Uterus (tissue), 4 donors: Measurements from ENCODE around the gene CTSD. TPM values are rescaled to one million over a fixed set of nuclear protein-coding genes. Genes with fewer than 3 reads are reported as not detected.
"Not testable (repeated sequence)": the region's sequence is repeated elsewhere in the genome, so short reads cannot be mapped to it uniquely, and the experiment has no call there.

Experiments
- DNase-seq, 2 donors: peaks; one replicate each; pipeline ENCODE4 v3.0.0-alpha.2; 2019 to 2020
- H3K27ac ChIP-seq, 2 donors: fragments of 200-600 bp; sonication (generic); 1 replicate in 1 of 2; 2 replicates in 1 of 2; pipeline ENCODE4 v1.5.1; 2016 to 2018
- H3K27me3 ChIP-seq, 2 donors: fragments of 200-600 bp; sonication (generic); one replicate each; pipeline ENCODE4 v1.5.1; 2018 to 2019; ENCODE audit warnings: control low read depth in 1 of 2
- H3K36me3 ChIP-seq, 2 donors: fragments of 200-600 bp; sonication (generic); one replicate each; pipeline ENCODE4 v1.5.1; 2019; ENCODE audit warnings: control low read depth in 1 of 2
- H3K4me1 ChIP-seq, 2 donors: fragments of 200-600 bp; sonication (generic); one replicate each; pipeline ENCODE4 v1.5.1; 2018 to 2019; ENCODE audit warnings: control low read depth in 1 of 2
- H3K4me3 ChIP-seq, 2 donors: fragments of 200-600 bp; sonication (generic); 1 replicate in 1 of 2; 2 replicates in 1 of 2; pipeline ENCODE4 v1.5.1; 2018 to 2019; ENCODE audit warnings: mild to moderate bottlenecking in 1 of 2
- H3K9me3 ChIP-seq, 2 donors: fragments of 200-600 bp; sonication (generic); one replicate each; pipeline ENCODE4 v1.5.1; 2019; ENCODE audit warnings: control low read depth in 1 of 2
- POLR2A ChIP-seq, 2 donors: fragments of 450-650 bp; IDR thresholded peaks; one replicate each; pipeline ENCODE4 v1.6.1; 2016; ENCODE audit warnings: antibody characterized with exemption in 2 of 2, mild to moderate bottlenecking in 1 of 2, moderate library complexity in 1 of 2
- intact Hi-C: fragments of 100-400 bp; cut with DNase I; formaldehyde crosslinking; loops from one replicate; pipeline ENCODE4 v1.15.1; 2023; ENCODE audit warnings: low total_unique reads
- total RNA-seq, 4 donors: library from RNA; depleted of rRNA in 3 of 4; stranded (reverse); fragments of >200 nt in 3 of 4; gene quantifications; one replicate each; pipeline versions ENCODE4 v1.1.0 to v1.2.4, GENCODE V29; 2014 to 2023
- TF ChIP-seq, protein P1 (sequence below), 4 experiments: fragments of 200-600 bp in 2 of 4; fragments of 450-650 bp in 2 of 4; sonication (generic) in 2 of 4; IDR thresholded peaks; one replicate each; pipeline ENCODE4 v1.5.1; 2016 to 2019; ENCODE audit warnings: antibody characterized with exemption in 4 of 4, mild to moderate bottlenecking in 2 of 4, moderate library complexity in 1 of 4
- donor health status: DM: yes; HTN: yes; CAD: no.

CTSD gene
- total RNA-seq, 4 donors from 2014 or later, result 80.0 to 188 (median 126) TPM

DNA sequence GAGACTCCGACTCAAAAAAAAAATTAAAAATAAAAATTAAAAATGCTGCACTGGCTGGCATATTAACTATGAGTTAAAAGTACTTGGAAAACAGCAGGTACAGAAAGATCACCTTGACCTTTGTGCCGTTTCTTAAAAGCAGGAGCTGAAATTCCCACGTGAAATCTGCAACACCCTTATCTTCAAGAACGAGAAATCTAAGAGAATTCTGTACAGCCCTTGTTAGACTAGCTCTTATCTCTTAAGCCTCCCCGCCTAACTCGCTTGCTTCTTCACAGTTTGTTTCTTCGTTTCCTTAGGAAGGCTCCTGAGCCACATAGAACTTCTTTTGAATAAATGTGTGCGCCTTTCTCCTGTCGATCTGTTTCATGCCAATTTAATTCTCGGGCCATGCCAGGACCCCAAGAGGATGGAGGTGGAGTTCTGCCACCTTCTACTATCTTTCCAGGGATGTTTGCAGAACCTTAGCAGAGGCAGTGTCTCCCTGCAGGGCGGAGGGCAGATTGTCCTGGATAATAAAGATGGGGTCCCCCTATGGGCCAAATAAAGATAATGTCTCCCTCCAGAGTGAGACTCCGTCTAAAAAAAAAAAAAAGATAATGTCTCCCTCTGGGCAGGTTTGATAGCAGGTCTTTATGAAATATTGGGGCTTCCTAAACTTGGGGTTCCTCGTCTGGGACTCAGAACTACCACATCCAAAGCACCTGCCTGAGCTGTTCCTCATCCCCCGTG, 43.7 kb upstream of the CTSD start:
- no peak overlapping the region for H3K27ac ChIP-seq
- intact Hi-C loops, result no loop called here
- H3K4me1 ChIP-seq, result no peaks in the 10 kb centered on the region
- TF ChIP-seq POLR2A (IDR thresholded peaks at IDR 0.05), result no peak
- TF ChIP-seq, protein P1, sequence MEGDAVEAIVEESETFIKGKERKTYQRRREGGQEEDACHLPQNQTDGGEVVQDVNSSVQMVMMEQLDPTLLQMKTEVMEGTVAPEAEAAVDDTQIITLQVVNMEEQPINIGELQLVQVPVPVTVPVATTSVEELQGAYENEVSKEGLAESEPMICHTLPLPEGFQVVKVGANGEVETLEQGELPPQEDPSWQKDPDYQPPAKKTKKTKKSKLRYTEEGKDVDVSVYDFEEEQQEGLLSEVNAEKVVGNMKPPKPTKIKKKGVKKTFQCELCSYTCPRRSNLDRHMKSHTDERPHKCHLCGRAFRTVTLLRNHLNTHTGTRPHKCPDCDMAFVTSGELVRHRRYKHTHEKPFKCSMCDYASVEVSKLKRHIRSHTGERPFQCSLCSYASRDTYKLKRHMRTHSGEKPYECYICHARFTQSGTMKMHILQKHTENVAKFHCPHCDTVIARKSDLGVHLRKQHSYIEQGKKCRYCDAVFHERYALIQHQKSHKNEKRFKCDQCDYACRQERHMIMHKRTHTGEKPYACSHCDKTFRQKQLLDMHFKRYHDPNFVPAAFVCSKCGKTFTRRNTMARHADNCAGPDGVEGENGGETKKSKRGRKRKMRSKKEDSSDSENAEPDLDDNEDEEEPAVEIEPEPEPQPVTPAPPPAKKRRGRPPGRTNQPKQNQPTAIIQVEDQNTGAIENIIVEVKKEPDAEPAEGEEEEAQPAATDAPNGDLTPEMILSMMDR (IDR thresholded peaks at IDR 0.05), result no peak
- H3K4me3 ChIP-seq, result no peak overlapping the region
- H3K27me3 ChIP-seq, result no peaks in the 10 kb centered on the region
- H3K36me3 ChIP-seq, result no peaks in the 10 kb centered on the region
- H3K9me3 ChIP-seq, result no peaks in the 10 kb centered on the region
- DNase-seq, result no peak

DNA sequence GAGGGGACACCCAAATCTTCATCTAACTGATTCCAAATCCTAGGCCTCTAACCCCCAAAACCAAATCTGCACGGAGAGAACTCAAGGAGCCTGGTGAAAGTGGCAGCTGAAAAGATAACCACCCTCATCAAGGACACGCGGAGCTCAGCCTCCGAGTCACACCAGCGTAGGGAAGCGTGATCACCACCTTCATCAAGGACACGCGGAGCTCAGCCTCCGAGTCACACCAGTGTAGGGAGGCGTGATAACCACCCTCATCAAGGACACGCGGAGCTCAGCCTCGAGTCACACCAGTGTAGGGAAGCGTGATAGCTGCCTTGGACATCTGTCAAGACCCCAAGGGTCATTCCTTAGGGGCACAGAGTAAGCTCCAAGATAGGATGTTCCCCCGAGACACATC, 41.8 kb upstream of the CTSD start:
- Histone ChIP-seq H3K27me3 (no peaks in the 10 kb centered on the region), H3K27ac (no peak overlapping the region), H3K9me3 (no peaks in the 10 kb centered on the region), H3K4me3 (no peak overlapping the region), H3K36me3 (no peaks in the 10 kb centered on the region), H3K4me1 (no peaks in the 10 kb centered on the region)
- DNase-seq, result no peak
- intact Hi-C loops, result no loop called here
- TF ChIP-seq, protein P1 (IDR thresholded peaks at IDR 0.05), result no peak
- TF ChIP-seq POLR2A (IDR thresholded peaks at IDR 0.05), result no peak

DNA sequence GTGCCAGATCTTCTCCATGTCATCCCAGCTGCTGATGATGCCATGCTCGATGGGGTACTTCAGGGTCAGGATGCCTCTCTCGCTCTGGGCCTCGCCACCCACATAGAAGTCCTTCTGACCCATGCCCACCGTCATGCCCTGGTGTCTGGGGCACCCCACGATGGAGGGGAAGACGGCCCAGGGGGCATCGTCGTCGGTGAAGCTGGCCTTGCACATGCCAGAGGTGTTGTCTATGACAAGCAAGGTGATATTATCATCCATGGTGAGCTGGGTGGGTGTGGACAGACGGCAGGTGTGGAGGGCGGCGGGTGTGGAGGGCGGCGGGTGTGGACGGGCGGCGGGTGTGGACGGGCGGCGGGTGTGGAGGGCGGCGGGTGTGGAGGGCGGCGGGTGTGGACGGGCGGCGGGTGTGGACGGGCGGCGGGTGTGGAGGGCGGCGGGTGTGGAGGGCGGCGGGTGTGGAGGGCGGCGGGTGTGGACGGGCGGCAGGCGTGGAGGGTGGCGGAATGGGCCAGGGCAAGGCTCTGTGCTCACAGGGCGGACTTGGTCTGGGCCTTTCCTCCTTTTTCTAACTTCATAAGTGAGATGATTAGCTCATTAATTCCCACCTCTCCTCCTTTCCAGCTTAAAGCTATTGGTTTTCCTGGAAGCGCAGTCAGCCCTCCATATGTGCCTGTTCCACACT, 40.2 kb upstream of the CTSD start:
- H3K27me3 ChIP-seq, H3K4me3 ChIP-seq, H3K36me3 ChIP-seq, H3K4me1 ChIP-seq, DNase-seq, H3K27ac ChIP-seq, intact Hi-C loops, H3K9me3 ChIP-seq: not testable (repeated sequence)

DNA sequence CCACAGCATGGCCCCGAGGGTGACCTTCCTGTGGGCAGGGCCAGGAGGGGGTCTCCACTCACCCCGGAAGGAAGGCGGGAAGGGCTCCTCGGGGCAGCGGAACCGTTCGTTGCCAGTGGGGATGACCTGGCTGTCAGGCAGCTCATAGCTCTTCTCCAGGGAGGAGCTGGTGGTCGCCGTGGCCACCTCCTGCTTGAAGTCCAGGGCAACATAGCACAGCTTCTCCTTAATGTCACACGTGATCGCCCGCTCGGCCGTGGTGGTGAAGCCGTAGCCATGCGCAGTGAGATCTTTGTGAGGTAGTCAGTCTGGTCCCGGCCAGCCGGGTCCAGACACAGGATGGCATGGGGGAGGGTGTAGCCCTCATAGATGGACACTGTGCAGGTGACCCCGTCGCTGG, 39.5 kb upstream of the CTSD start:
- no peak overlapping the region for H3K27ac ChIP-seq
- no peak for DNase-seq
- H3K9me3 ChIP-seq, result no peaks in the 10 kb centered on the region
- H3K4me1 ChIP-seq, result no peaks in the 10 kb centered on the region
- H3K36me3 ChIP-seq, result no peaks in the 10 kb centered on the region
- H3K27me3 ChIP-seq, result no peaks in the 10 kb centered on the region
- intact Hi-C loops, result no loop called here
- H3K4me3 ChIP-seq, result no peak overlapping the region
- no peak for TF ChIP-seq POLR2A (IDR thresholded peaks at IDR 0.05)
- TF ChIP-seq, protein P1 (IDR thresholded peaks at IDR 0.05), result no peak

DNA sequence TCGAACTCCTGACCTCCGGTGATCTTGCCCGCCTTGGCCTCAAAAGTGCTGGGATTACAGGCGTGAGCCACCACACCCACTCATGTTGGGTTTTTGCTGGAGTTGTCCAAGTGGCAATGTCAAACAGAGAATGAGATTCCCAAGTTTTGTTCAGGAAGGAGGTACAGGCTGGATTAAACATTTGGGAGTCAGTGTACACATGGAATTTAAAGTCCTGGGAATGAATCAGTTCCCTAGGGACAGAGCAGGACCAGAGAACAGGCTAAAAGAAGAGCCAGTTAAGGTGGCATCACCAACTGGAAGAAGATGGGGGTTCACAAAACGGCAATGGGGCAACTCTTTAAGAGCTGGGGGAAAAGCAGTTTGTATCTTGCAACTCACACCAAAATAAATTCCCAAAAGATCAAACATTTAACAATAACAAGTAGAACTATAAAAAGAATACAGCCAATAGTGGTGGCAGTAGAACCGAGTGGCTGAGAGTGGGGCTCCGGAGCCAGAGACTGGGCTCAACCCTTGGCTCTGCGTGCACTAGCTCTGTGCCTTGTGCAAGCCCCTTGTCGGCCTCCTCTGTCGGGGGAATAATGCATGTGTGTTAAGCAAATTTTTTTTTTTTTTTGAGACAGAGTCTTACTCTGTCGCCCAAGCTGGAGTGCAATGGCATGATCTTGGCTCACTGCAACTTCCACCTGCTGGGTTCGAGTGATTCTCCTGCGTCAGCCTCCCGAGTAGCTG, 33.8 kb upstream of the CTSD start:
- H3K27me3 ChIP-seq, result no peaks in the 10 kb centered on the region
- no peak overlapping the region for H3K4me3 ChIP-seq

More for the DNA sequence above, 33.8 kb upstream of the CTSD start:
- Histone ChIP-seq H3K4me1 (no peaks in the 10 kb centered on the region), H3K9me3 (no peaks in the 10 kb centered on the region), H3K27ac (no peak overlapping the region), H3K36me3 (no peaks in the 10 kb centered on the region)
- no peak for DNase-seq
- intact Hi-C loops, result no loop called here
- no peak for TF ChIP-seq POLR2A (IDR thresholded peaks at IDR 0.05)
- TF ChIP-seq, protein P1 (IDR thresholded peaks at IDR 0.05), result no peak
